Stimulated activated CD4-positive, alpha-beta T cell treated with anti-CD3 and anti-CD28 coated beads, Interleukin-1b, Interleukin-23, amount 100 ng/mL, for 4 hours (primary cell): Measurements from ENCODE around the gene GAP43.

ENCODE experiments used
- DNase-seq, 2 donors: peaks; one replicate each; pipeline ENCODE4 v3.0.0-alpha.2; 2020; ENCODE audit warnings: low read depth in 2 of 2

GAP43 gene

GRCh38 chr3:115627180-115628074, 4.1 kb downstream of the GAP43 start:
- no peak for DNase-seq

GRCh38 chr3:115628075-115628412, 4.7 kb downstream of the GAP43 start:
- no peak for DNase-seq

- DNase-seq = no peak
Observed at GRCh38 chr3:115630850-115631249, 7.5 kb downstream of the GAP43 start.

GRCh38 chr3:115632026-115632425, 8.7 kb downstream of the GAP43 start:
- DNase-seq = no peak

GRCh38 chr3:115633467-115633866, 10.2 kb downstream of the GAP43 start:
- DNase-seq = no peak

- DNase-seq = no peak
Observed at GRCh38 chr3:115634052-115634451, 10.7 kb downstream of the GAP43 start.

- DNase-seq = no peak
Observed at GRCh38 chr3:115635406-115635805, 12.1 kb downstream of the GAP43 start.

- DNase-seq = no peak
Observed at GRCh38 chr3:115638241-115638640, 14.9 kb downstream of the GAP43 start.

- DNase-seq = no peak
Observed at GRCh38 chr3:115638991-115639390, 15.7 kb downstream of the GAP43 start.

GRCh38 chr3:115644391-115644790, 21.1 kb downstream of the GAP43 start:
- no peak for DNase-seq

- no peak for DNase-seq
Observed at GRCh38 chr3:115646027-115646690, 22.8 kb downstream of the GAP43 start.

- no peak for DNase-seq
Observed at GRCh38 chr3:115648559-115648958, 25.2 kb downstream of the GAP43 start.

- no peak for DNase-seq
Observed at GRCh38 chr3:115651087-115651486, 27.8 kb downstream of the GAP43 start.

- DNase-seq = no peak
Observed at GRCh38 chr3:115651599-115651998, 28.3 kb downstream of the GAP43 start.

- DNase-seq = no peak
Observed at GRCh38 chr3:115652738-115653137, 29.4 kb downstream of the GAP43 start.

- DNase-seq = no peak
Observed at GRCh38 chr3:115655761-115656282, 32.5 kb downstream of the GAP43 start.

- no peak for DNase-seq
Observed at GRCh38 chr3:115657168-115657567, 33.9 kb downstream of the GAP43 start.

GRCh38 chr3:115658032-115658336, 34.7 kb downstream of the GAP43 start:
- no peak for DNase-seq

GRCh38 chr3:115658337-115659181, 35.2 kb downstream of the GAP43 start:
- DNase-seq = peak; percentile 47 to 60

- DNase-seq = no peak
Observed at GRCh38 chr3:115659253-115660220, 36.2 kb downstream of the GAP43 start.
